Left cardiac atrium (tissue), 4 donors: ENCODE results near the gene SCYGR8. TPM values are rescaled to one million over a fixed set of nuclear protein-coding genes. Genes with fewer than 3 reads are reported as not detected.

Experiments
- ATAC-seq, 2 donors: fragments of 200-7000 bp; cut with Tn5 transposase; one replicate each; pipeline ENCODE4 v1.9.1; 2020; ENCODE audit warnings: mild to moderate bottlenecking in 2 of 2, moderate library complexity in 2 of 2
- DNase-seq: peaks from one replicate; pipeline ENCODE4 v3.0.0-alpha.2; 2020
- intact Hi-C, 2 donors: fragments of 100-400 bp; cut with DNase I; formaldehyde crosslinking; loops; one replicate each; pipeline versions ENCODE4 v1.14.1 to v1.15.1; 2022 to 2023
- total RNA-seq, 2 donors: library from RNA; stranded (reverse); fragmentation: NEBNext Ultra II Directional; extraction: Animal tissue kit (Norgen Biotek cat#: 25700); gene quantifications; one replicate each; pipeline ENCODE4 v1.2.1, GENCODE V29; 2021
- donor health status: DM: no; HTN: yes; CAD: no.
- donor health status: DM: no; HTN: yes; CAD: no; lungs with severe emphysema.
- donor health status: DM: yes; HTN: yes; CAD: no.
- donor health status: Dilated cardiomyopathy.

Gene SCYGR8
- total RNA-seq, 2 donors from 2014 or later, result not detected

GRCh38 chr2:227793148-227793712 lies 47.5 kb downstream of the SCYGR8 start:
- intact Hi-C loops, result no loop called here
- DNase-seq, result no peak
- no peak for ATAC-seq

Other genes starting within 250 kb of the SCYGR8 start
- not detected for gene SCYGR2, start 147.0 kb upstream of the SCYGR8 start, total RNA-seq
- gene SCYGR3, start 131.1 kb upstream of the SCYGR8 start, total RNA-seq, result not detected
- gene SCYGR4, start 128.4 kb upstream of the SCYGR8 start, total RNA-seq, result not detected
- not detected for gene SCYGR5, start 79.1 kb upstream of the SCYGR8 start, total RNA-seq
- gene SLC19A3, start 27.9 kb upstream of the SCYGR8 start, total RNA-seq, result 10 to 100 TPM; 14.2 to 40.4 TPM
- gene SCYGR6, start 21.1 kb upstream of the SCYGR8 start, total RNA-seq, result not detected
- gene SCYGR7, start 17.6 kb upstream of the SCYGR8 start, total RNA-seq, result not detected
- not detected for gene CCL20, start 67.9 kb downstream of the SCYGR8 start, total RNA-seq
- gene DAW1, start 125.7 kb downstream of the SCYGR8 start, total RNA-seq, result under 1 TPM; 0.21 to 0.65 TPM